ENCODE measurements around the gene DIPK1A.

The DIPK1A gene

GRCh38 chr1:92805216-92805615 lies 156.0 kb downstream of the DIPK1A start:
- ChIA-PET POLR2A (no interaction called here), CTCF (interaction anchor here (1.4 to 1.6 kb wide), 2 partner anchors 13 to 27 kb away, joined by 3 to 7 read pairs; partner anchors contain the start of gene RPL5)
- TF ChIP-seq, protein P1, sequence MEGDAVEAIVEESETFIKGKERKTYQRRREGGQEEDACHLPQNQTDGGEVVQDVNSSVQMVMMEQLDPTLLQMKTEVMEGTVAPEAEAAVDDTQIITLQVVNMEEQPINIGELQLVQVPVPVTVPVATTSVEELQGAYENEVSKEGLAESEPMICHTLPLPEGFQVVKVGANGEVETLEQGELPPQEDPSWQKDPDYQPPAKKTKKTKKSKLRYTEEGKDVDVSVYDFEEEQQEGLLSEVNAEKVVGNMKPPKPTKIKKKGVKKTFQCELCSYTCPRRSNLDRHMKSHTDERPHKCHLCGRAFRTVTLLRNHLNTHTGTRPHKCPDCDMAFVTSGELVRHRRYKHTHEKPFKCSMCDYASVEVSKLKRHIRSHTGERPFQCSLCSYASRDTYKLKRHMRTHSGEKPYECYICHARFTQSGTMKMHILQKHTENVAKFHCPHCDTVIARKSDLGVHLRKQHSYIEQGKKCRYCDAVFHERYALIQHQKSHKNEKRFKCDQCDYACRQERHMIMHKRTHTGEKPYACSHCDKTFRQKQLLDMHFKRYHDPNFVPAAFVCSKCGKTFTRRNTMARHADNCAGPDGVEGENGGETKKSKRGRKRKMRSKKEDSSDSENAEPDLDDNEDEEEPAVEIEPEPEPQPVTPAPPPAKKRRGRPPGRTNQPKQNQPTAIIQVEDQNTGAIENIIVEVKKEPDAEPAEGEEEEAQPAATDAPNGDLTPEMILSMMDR (IDR thresholded peaks at IDR 0.05; ENCODE audit: control extremely low read depth, extremely low read depth, low read depth, missing control alignments) = no peak
- DNase-seq (ENCODE audit: extremely low spot score) = no peak

- POLR2A ChIA-PET = no interaction called here
- CTCF ChIA-PET = interaction anchor here (0.7 to 1.6 kb wide), 4 partner anchors 8 to 27 kb away, joined by 3 to 7 read pairs (median 4); partner anchors contain the start of gene RPL5
- peak; percentile 41 for DNase-seq (ENCODE audit: extremely low spot score)
- TF ChIP-seq, protein P1 (IDR thresholded peaks at IDR 0.05; ENCODE audit: control extremely low read depth, extremely low read depth, low read depth, missing control alignments) = no peak
Measured at GRCh38 chr1:92804721-92805201, 156.5 kb downstream of the DIPK1A start.

- TF ChIP-seq, protein P1 (IDR thresholded peaks at IDR 0.05; ENCODE audit: control extremely low read depth, extremely low read depth, low read depth, missing control alignments) = no peak
- ChIA-PET POLR2A (no interaction called here), CTCF (interaction anchor here (1.1 to 1.4 kb wide), 3 partner anchors 9 to 29 kb away, joined by 3 to 4 read pairs (median 3); partner anchors contain the start of gene RPL5)
- no peak for DNase-seq (ENCODE audit: extremely low spot score)
Measured at GRCh38 chr1:92803140-92803887, 157.9 kb downstream of the DIPK1A start.

DNA sequence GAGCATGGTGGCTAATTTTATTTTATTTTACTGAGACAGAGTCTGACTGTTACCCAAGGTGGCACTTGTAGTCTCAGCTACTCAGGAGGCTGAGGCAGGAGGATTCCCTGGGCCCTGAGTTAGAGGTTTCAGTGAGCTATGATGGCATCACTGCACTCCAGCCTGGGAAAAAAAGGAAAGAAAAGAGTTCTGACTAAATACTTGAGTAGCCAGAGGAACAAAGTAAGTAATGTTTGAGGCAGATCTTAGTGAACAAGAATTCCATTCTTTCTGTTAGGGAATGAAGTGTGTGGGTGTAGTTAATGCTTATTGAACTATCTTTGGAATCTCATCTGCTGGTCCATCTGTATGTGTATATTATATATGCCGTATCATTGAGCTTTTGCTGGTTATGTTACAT lies 163.3 kb downstream of the DIPK1A start:
- CTCF ChIA-PET = interaction anchor here (1.6 kb wide), 1 partner anchor 20 kb away, joined by 4 read pairs; no protein-coding TSS in a partner anchor
- TF ChIP-seq, protein P1 (IDR thresholded peaks at IDR 0.05; ENCODE audit: control extremely low read depth, extremely low read depth, low read depth, missing control alignments) = no peak
- POLR2A ChIA-PET = no interaction called here
- DNase-seq (ENCODE audit: extremely low spot score) = no peak

GRCh38 chr1:92797297-92797696 lies 164.0 kb downstream of the DIPK1A start:
- TF ChIP-seq, protein P1 (IDR thresholded peaks at IDR 0.05; ENCODE audit: control extremely low read depth, extremely low read depth, low read depth, missing control alignments) = no peak
- ChIA-PET POLR2A (no interaction called here), CTCF (interaction anchor here (1.5 to 1.6 kb wide), 2 partner anchors 21 kb away, joined by 4 to 7 read pairs; no protein-coding TSS in a partner anchor)
- no peak for DNase-seq (ENCODE audit: extremely low spot score)

DNA sequence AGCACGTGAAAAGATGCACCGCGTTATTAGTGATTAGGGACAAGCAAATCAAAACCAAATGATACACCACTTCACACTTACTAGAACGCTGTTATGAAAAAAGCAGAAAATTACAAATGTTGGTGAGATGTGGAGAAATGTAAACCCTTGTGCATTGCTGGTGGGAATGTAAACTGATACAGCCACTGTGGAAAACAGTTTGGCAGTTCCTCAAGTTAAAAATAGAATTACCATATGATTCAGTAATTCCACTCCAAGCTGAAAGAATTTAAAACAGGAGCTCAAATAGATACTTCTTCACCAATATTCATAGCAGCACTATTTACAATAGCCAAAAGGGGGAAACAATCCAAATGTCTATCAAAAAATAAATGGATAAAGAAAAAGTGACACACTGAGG lies 166.1 kb downstream of the DIPK1A start:
- no peak for DNase-seq (ENCODE audit: extremely low spot score)
- POLR2A ChIA-PET = no interaction called here
- CTCF ChIA-PET = interaction anchor here (1.0 to 1.5 kb wide), 2 partner anchors 9 to 23 kb away, joined by 3 to 4 read pairs; no protein-coding TSS in a partner anchor
- TF ChIP-seq, protein P1 (IDR thresholded peaks at IDR 0.05; ENCODE audit: control extremely low read depth, extremely low read depth, low read depth, missing control alignments) = no peak
